Erythroblast (primary cell): ENCODE measurements around the gene OR2M2.

Source experiments
- GATA1 ChIP-seq: IDR thresholded peaks from 2 replicates; pipeline ENCODE4 v1.6.1; 2011; ENCODE audit warnings: low read depth, mild to moderate bottlenecking, control low read depth, low read length, moderate library complexity
- POLR2A ChIP-seq: IDR thresholded peaks from 2 replicates; pipeline ENCODE4 v1.6.1; 2011; ENCODE audit warnings: mild to moderate bottlenecking, low read length

DNA sequence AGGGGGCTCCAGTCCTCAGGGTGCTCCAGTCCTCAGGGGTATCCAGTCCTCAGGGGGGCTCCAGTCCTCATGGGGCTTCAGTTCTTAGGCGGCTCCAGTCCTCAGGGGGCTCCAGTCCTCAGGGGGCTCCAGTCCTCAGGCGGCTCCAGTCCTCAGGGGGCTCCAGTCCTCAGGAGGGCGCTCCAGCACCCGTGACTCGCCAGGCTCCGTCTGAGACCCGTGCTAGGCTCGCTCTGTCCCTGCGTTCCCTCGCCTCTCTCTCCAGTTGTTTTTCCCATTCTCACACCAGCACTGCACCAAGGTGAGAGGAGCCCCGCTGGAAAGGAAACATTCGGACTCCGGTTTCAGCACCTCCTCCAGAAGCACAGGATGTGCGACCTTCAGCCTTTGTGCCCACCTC, 9.4 kb upstream of the OR2M2 start:
- TF ChIP-seq POLR2A (no peak), GATA1 (no peak)
